Mesothelial cell of epicardium (in vitro differentiated cells): ENCODE data around the gene TRIM7. TPM values are rescaled to one million over a fixed set of nuclear protein-coding genes. Genes with fewer than 3 reads are reported as not detected.

ENCODE experiments used
- DNase-seq, 2 experiments: peaks; one replicate each; pipeline ENCODE4 v3.0.0; 2021; ENCODE audit warnings: low spot score in 2 of 2; ENCODE audit not compliant: unreplicated experiment in 2 of 2
- H3K27ac Mint-ChIP-seq: 2 replicates; pipeline ENCODE4 v1.8.0; 2021; ENCODE audit warnings: mixed read lengths
- H3K27me3 Mint-ChIP-seq: 2 replicates; pipeline ENCODE4 v1.8.0; 2021; ENCODE audit warnings: low read depth, mixed read lengths
- H3K36me3 Mint-ChIP-seq: 2 replicates; pipeline ENCODE4 v1.8.0; 2021; ENCODE audit warnings: mixed read lengths
- H3K4me1 Mint-ChIP-seq: 2 replicates; pipeline ENCODE4 v1.8.0; 2021; ENCODE audit warnings: mixed read lengths
- H3K4me3 Mint-ChIP-seq: 2 replicates; pipeline ENCODE4 v1.8.0; 2021; ENCODE audit warnings: mild to moderate bottlenecking, moderate library complexity, mixed read lengths
- H3K9me3 Mint-ChIP-seq: 2 replicates; pipeline ENCODE4 v1.8.0; 2021; ENCODE audit warnings: mixed read lengths
- CTCF ChIP-seq: fragments of 200-600 bp; sonication (generic); IDR thresholded peaks from one replicate; pipeline ENCODE4 v1.5.0; 2021; ENCODE audit warnings: antibody characterized with exemption; ENCODE audit not compliant: unreplicated experiment
- total RNA-seq: library from RNA; stranded (reverse); gene quantifications from 3 replicates; pipeline ENCODE4 v1.2.1, GENCODE V29; 2021

The TRIM7 gene
- total RNA-seq, 1 donor from 2014 or later: 0.72 TPM

GRCh38 chr5:181234455-181235306 is 29.7 kb upstream of the TRIM7 start:
- Mint-ChIP-seq H3K27me3 (no peaks in the 10 kb centered on the region), H3K27ac (peak overlapping the region; percentile 73), H3K4me3 (no peak overlapping the region), H3K9me3 (no peaks in the 10 kb centered on the region), H3K36me3 (peaks cover 44% of the 10 kb centered on the region), H3K4me1 (peaks cover 2% of the 10 kb centered on the region)
- no peak for DNase-seq
- no peak for TF ChIP-seq CTCF

- TF ChIP-seq CTCF: no peak
- H3K27me3 Mint-ChIP-seq: no peaks in the 10 kb centered on the region
- H3K27ac Mint-ChIP-seq: no peak overlapping the region
- no peak overlapping the region for H3K4me3 Mint-ChIP-seq
- H3K9me3 Mint-ChIP-seq: no peaks in the 10 kb centered on the region
- H3K36me3 Mint-ChIP-seq: peaks cover 41% of the 10 kb centered on the region
- DNase-seq: no peak
- no peaks in the 10 kb centered on the region for H3K4me1 Mint-ChIP-seq
Measured at GRCh38 chr5:181233801-181234454, 28.9 kb upstream of the TRIM7 start.

GRCh38 chr5:181233088-181233800 is 28.2 kb upstream of the TRIM7 start:
- Mint-ChIP-seq H3K9me3 (no peaks in the 10 kb centered on the region), H3K27me3 (no peaks in the 10 kb centered on the region), H3K27ac (peak overlapping the region; percentile 16), H3K36me3 (peaks cover 37% of the 10 kb centered on the region), H3K4me1 (no peaks in the 10 kb centered on the region), H3K4me3 (no peak overlapping the region)
- no peak for TF ChIP-seq CTCF
- DNase-seq: no peak

- no peak for DNase-seq
- H3K27me3 Mint-ChIP-seq: no peaks in the 10 kb centered on the region
- no peak for TF ChIP-seq CTCF
- no peaks in the 10 kb centered on the region for H3K9me3 Mint-ChIP-seq
- H3K27ac Mint-ChIP-seq: no peak overlapping the region
- H3K36me3 Mint-ChIP-seq: peaks cover 32% of the 10 kb centered on the region
- no peaks in the 10 kb centered on the region for H3K4me1 Mint-ChIP-seq
- no peak overlapping the region for H3K4me3 Mint-ChIP-seq
Measured at GRCh38 chr5:181232593-181232992, 27.6 kb upstream of the TRIM7 start.

GRCh38 chr5:181231432-181231831 is 26.4 kb upstream of the TRIM7 start:
- no peak overlapping the region for H3K4me3 Mint-ChIP-seq
- H3K4me1 Mint-ChIP-seq: no peaks in the 10 kb centered on the region
- H3K27me3 Mint-ChIP-seq: no peaks in the 10 kb centered on the region
- no peaks in the 10 kb centered on the region for H3K9me3 Mint-ChIP-seq
- H3K36me3 Mint-ChIP-seq: peaks cover 22% of the 10 kb centered on the region
- no peak overlapping the region for H3K27ac Mint-ChIP-seq
- DNase-seq: no peak
- TF ChIP-seq CTCF: no peak
